Endothelial cell of umbilical vein (primary cell): ENCODE results near the gene WSB1. TPM values are rescaled to one million over a fixed set of nuclear protein-coding genes. Genes with fewer than 3 reads are reported as not detected.

Source experiments
- BruUV-seq: library from RNA; stranded (reverse); fragments of 400-500 nt; replicated peaks from 2 replicates; lab custom pipeline; 2021; lab: Mats Ljungman, UMichigan
- CTCF ChIA-PET: fragments of 300-600, 350-600 bp; sonication (Branson Sonifier 250); formaldehyde crosslinking; loops from one replicate; lab custom pipeline; 2021; ENCODE audit warnings: antibody characterized with exemption, inconsistent platforms; lab: Charles Lee
- POLR2A ChIA-PET: fragments of 300-600, 350-600 bp; sonication (Branson Sonifier 250); formaldehyde crosslinking; loops from one replicate; lab custom pipeline; 2021; ENCODE audit warnings: antibody characterized with exemption, inconsistent platforms; lab: Charles Lee
- DNase-seq: peaks from one replicate; pipeline ENCODE4 v3.0.0-alpha.2; 2011; ENCODE audit warnings: low read depth, low spot score
- FAIRE-seq: peaks from 2 replicates; lab custom pipeline; 2011; peaks lifted over from hg19 to GRCh38; lab: Jason Lieb, UNC
- H2AFZ ChIP-seq: 2 replicates; pipeline ENCODE4 v1.6.0; 2012; ENCODE audit warnings: low read depth, low read length, control low read depth, inconsistent platforms
- H3K27ac ChIP-seq: 2 replicates; pipeline ENCODE4 v1.5.1; 2011; ENCODE audit warnings: low read depth, mild to moderate bottlenecking, control low read depth, low read length, moderate library complexity; ENCODE audit not compliant: insufficient read depth
- H3K27me3 ChIP-seq, 2 experiments: 2 replicates each; pipeline versions ENCODE4 v1.6.0 to v1.6.1; 2011; ENCODE audit warnings: low read length in 2 of 2, mixed read lengths in 1 of 2; ENCODE audit not compliant: control insufficient read depth in 2 of 2, insufficient read depth in 2 of 2
- H3K36me3 ChIP-seq, 2 experiments: 2 replicates in 1 of 2; 3 replicates in 1 of 2; pipeline ENCODE4 v1.5.1; 2011; ENCODE audit warnings: low read length in 2 of 2, mild to moderate bottlenecking in 1 of 2, moderate library complexity in 1 of 2; ENCODE audit not compliant: control insufficient read depth in 2 of 2, insufficient read depth in 2 of 2; ENCODE audit errors: extremely low read depth in 1 of 2
- H3K4me1 ChIP-seq: 3 replicates; pipeline ENCODE4 v1.5.1; 2011; ENCODE audit warnings: mild to moderate bottlenecking, low read length; ENCODE audit not compliant: control insufficient read depth, insufficient read depth; ENCODE audit errors: extremely low read depth
- H3K4me2 ChIP-seq: 2 replicates; pipeline ENCODE4 v1.6.1; 2011; ENCODE audit warnings: low read length, control low read depth, mixed read lengths; ENCODE audit not compliant: insufficient read depth
- H3K4me3 ChIP-seq, 3 experiments: fragments of 200-600 bp in 1 of 3; sonication (generic), shearing (Covaris generic) in 1 of 3; replicated peaks in 1 of 3; 2 replicates each; pipeline ENCODE4 v1.5.1; 2011 to 2016; ENCODE audit warnings: control low read depth in 3 of 3, low read length in 3 of 3, mild to moderate bottlenecking in 2 of 3, inconsistent platforms in 1 of 3, low read depth in 1 of 3, moderate library complexity in 1 of 3; ENCODE audit not compliant: insufficient read depth in 1 of 3
- H3K79me2 ChIP-seq: 2 replicates; pipeline ENCODE4 v1.6.0; 2012; ENCODE audit warnings: low read length, inconsistent platforms; ENCODE audit not compliant: control insufficient read depth, insufficient read depth
- H3K9ac ChIP-seq: replicated peaks from 2 replicates; pipeline ENCODE3; 2011; ENCODE audit warnings: low read length, control low read depth; ENCODE audit not compliant: insufficient read depth; ENCODE audit errors: extremely low read depth
- H3K9me1 ChIP-seq: replicated peaks from 3 replicates; pipeline ENCODE4 v1.6.0; 2011; ENCODE audit warnings: mild to moderate bottlenecking, low read length; ENCODE audit not compliant: control insufficient read depth, insufficient read depth; ENCODE audit errors: extremely low read depth
- H3K9me3 ChIP-seq: replicated peaks from 2 replicates; pipeline ENCODE4 v1.5.1; 2012; ENCODE audit warnings: low read length, inconsistent platforms; ENCODE audit not compliant: control insufficient read depth, insufficient read depth
- H4K20me1 ChIP-seq: replicated peaks from 2 replicates; pipeline ENCODE3; 2011; ENCODE audit warnings: mild to moderate bottlenecking, low read length; ENCODE audit not compliant: control insufficient read depth, insufficient read depth; ENCODE audit errors: extremely low read depth
- EZH2 ChIP-seq: IDR thresholded peaks from 2 replicates; pipeline ENCODE4 v1.6.1; 2012; ENCODE audit warnings: borderline replicate concordance, low read depth, mild to moderate bottlenecking, moderate library complexity, low read length, inconsistent platforms; ENCODE audit not compliant: severe bottlenecking
- FOS ChIP-seq: IDR thresholded peaks from 2 replicates; pipeline ENCODE4 v1.6.1; 2011; ENCODE audit warnings: mild to moderate bottlenecking, low read length, moderate library complexity, borderline replicate concordance; ENCODE audit not compliant: insufficient read depth
- GATA2 ChIP-seq: IDR thresholded peaks from 2 replicates; pipeline ENCODE4 v1.7.0; 2011; ENCODE audit warnings: low read depth, mild to moderate bottlenecking, moderate library complexity, mixed read lengths, low read length; ENCODE audit not compliant: insufficient read length, insufficient read depth
- JUN ChIP-seq: IDR thresholded peaks from 2 replicates; pipeline ENCODE4 v1.6.1; 2011; ENCODE audit warnings: borderline replicate concordance, low read depth; ENCODE audit not compliant: insufficient read length, insufficient read depth
- MAX ChIP-seq: IDR thresholded peaks from 2 replicates; pipeline ENCODE4 v1.6.1; 2011; ENCODE audit not compliant: insufficient read depth, insufficient read length
- MYC ChIP-seq: IDR thresholded peaks from one replicate; pipeline ENCODE4 v1.6.1; 2011; ENCODE audit warnings: mild to moderate bottlenecking, low read depth, low read length
- POLR2A ChIP-seq: IDR thresholded peaks from 2 replicates; pipeline ENCODE4 v1.6.1; 2012; ENCODE audit warnings: low read depth, mild to moderate bottlenecking, control low read depth, low read length
- POLR2AphosphoS5 ChIP-seq: IDR thresholded peaks from 2 replicates; pipeline ENCODE4 v1.6.1; 2012; ENCODE audit warnings: low read depth, mild to moderate bottlenecking, control low read depth, low read length, moderate library complexity; ENCODE audit not compliant: insufficient read depth
- dilution Hi-C: fragments of 300-500 bp; cut with MboI; formaldehyde crosslinking; loops from one replicate; pipeline ENCODE4 v1.15.0; 2019; ENCODE audit warnings: low sequenced_read_pairs; ENCODE audit not compliant: extremely low pct_ligation_motif_present
- intact Hi-C: fragments of 100-400 bp; cut with micrococcal nuclease; formaldehyde crosslinking; loops from one replicate; pipeline ENCODE4 v1.10.0; 2022
- polyA plus RNA-seq, 4 experiments: library from polyadenylated mRNA; depleted of rRNA in 3 of 4; stranded (reverse) in 3 of 4; unstranded in 1 of 4; fragments of >200 nt; gene quantifications; 2 replicates each; pipeline versions ENCODE4 v1.2.1 to v1.2.3, GENCODE V29; 2011 to 2012; ENCODE audit warnings: missing spikeins in 1 of 4
- total RNA-seq: library from RNA; stranded (reverse); gene quantifications from 2 replicates; pipeline ENCODE4 v1.2.3, GENCODE V29; 2021
- TF ChIP-seq, protein P1 (sequence below), 2 donors: IDR thresholded peaks; 1 replicate in 1 of 2; 2 replicates in 1 of 2; pipeline ENCODE4 v1.5.1; 2011; ENCODE audit warnings: low read length in 2 of 2, mild to moderate bottlenecking in 2 of 2, moderate library complexity in 2 of 2, control low read depth in 1 of 2, inconsistent platforms in 1 of 2, low read depth in 1 of 2; ENCODE audit not compliant: insufficient read depth in 1 of 2; ENCODE audit errors: extremely low read depth in 1 of 2

The WSB1 gene
- total and polyA plus RNA-seq, 2 donors (not counting 3 experiments of a cell fraction or from before 2014, with no cell fraction given), result 471 to 736 TPM

DNA sequence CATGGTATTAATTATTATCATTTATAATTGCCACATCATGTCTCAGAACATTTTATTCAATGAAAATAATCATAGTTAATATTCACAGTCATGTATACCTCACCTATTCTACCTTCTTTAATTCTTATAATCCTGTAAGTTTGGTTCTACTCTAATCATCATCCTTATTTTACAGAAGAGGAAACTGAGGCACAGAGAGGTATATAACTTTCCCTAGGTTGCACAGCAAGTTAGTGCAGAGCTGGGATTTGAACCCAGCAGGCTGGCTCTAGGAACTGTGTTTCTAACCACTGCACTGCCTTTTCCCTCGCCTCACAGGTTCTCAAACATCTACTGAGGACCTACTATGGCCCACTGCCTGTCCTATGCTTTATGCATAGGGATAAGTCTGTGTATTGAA, 32.7 kb downstream of the WSB1 start:
- intact Hi-C loops, result no loop called here
- no peaks in the 10 kb centered on the region for H3K36me3 ChIP-seq
- H4K20me1 ChIP-seq, result no peaks in the 10 kb centered on the region
- CTCF ChIA-PET, result interaction anchor here (1.3 to 5.2 kb wide), 2 partner anchors 81 to 89 kb away, joined by 5 to 35 read pairs; no protein-coding TSS in a partner anchor
- no peaks in the 10 kb centered on the region for H3K79me2 ChIP-seq
- no peak overlapping the region for H3K9ac ChIP-seq
- H3K27me3 ChIP-seq, result no peaks in the 10 kb centered on the region
- dilution Hi-C loops, result no loop called here
- no peak for FAIRE-seq
- H3K9me1 ChIP-seq, result no peaks in the 10 kb centered on the region
- H3K4me1 ChIP-seq, result peaks cover 12% of the 10 kb centered on the region
- no peak overlapping the region for H3K4me2 ChIP-seq
- no peaks in the 10 kb centered on the region for H3K9me3 ChIP-seq
- no peak overlapping the region for H3K4me3 ChIP-seq
- no TSS peak for BruUV-seq
- no peak overlapping the region for H3K27ac ChIP-seq
- H2AFZ ChIP-seq, result no peak overlapping the region
- POLR2A ChIA-PET, result no interaction called here
- TF ChIP-seq FOS (no peak), MAX (no peak), EZH2 (no peak), MYC (no peak), POLR2AphosphoS5 (no peak), POLR2A (no peak), GATA2 (no peak), JUN (no peak)
- TF ChIP-seq, protein P1, sequence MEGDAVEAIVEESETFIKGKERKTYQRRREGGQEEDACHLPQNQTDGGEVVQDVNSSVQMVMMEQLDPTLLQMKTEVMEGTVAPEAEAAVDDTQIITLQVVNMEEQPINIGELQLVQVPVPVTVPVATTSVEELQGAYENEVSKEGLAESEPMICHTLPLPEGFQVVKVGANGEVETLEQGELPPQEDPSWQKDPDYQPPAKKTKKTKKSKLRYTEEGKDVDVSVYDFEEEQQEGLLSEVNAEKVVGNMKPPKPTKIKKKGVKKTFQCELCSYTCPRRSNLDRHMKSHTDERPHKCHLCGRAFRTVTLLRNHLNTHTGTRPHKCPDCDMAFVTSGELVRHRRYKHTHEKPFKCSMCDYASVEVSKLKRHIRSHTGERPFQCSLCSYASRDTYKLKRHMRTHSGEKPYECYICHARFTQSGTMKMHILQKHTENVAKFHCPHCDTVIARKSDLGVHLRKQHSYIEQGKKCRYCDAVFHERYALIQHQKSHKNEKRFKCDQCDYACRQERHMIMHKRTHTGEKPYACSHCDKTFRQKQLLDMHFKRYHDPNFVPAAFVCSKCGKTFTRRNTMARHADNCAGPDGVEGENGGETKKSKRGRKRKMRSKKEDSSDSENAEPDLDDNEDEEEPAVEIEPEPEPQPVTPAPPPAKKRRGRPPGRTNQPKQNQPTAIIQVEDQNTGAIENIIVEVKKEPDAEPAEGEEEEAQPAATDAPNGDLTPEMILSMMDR (IDR thresholded peaks at IDR 0.05; ENCODE audit: extremely low read depth in 1 of 2, insufficient read depth in 1 of 2, low read depth in 1 of 2, low read length in 2 of 2), result no peak
- DNase-seq, result no peak
